ENCODE data around the gene AGTRAP.

The AGTRAP gene

GRCh38 chr1:11784256-11784992 lies 48.5 kb downstream of the AGTRAP start:
- no peak for DNase-seq (ENCODE audit: low read depth)

GRCh38 chr1:11784993-11785769 lies 49.2 kb downstream of the AGTRAP start:
- peak; percentile 30 for DNase-seq (ENCODE audit: low read depth)

- DNase-seq (ENCODE audit: low read depth): no peak
These were observed 50.2 kb downstream of the AGTRAP start for GRCh38 chr1:11786168-11786567.

GRCh38 chr1:11787251-11787803 lies 51.4 kb downstream of the AGTRAP start:
- DNase-seq (ENCODE audit: low read depth): no peak

- DNase-seq (ENCODE audit: low read depth): no peak
These were observed 52.0 kb downstream of the AGTRAP start for GRCh38 chr1:11787804-11788436.

GRCh38 chr1:11788549-11789053 lies 52.7 kb downstream of the AGTRAP start:
- no peak for DNase-seq (ENCODE audit: low read depth)

- DNase-seq (ENCODE audit: low read depth): no peak
These were observed 53.5 kb downstream of the AGTRAP start for GRCh38 chr1:11789126-11790067.

- no peak for DNase-seq (ENCODE audit: low read depth)
These were observed 54.4 kb downstream of the AGTRAP start for GRCh38 chr1:11790101-11790879.

- no peak for DNase-seq (ENCODE audit: low read depth)
These were observed 55.2 kb downstream of the AGTRAP start for GRCh38 chr1:11790880-11791715.

GRCh38 chr1:11792106-11792505 lies 56.2 kb downstream of the AGTRAP start:
- no peak for DNase-seq (ENCODE audit: low read depth)

- DNase-seq (ENCODE audit: low read depth): no peak
These were observed 57.9 kb downstream of the AGTRAP start for GRCh38 chr1:11793819-11794218.

- no peak for DNase-seq (ENCODE audit: low read depth)
These were observed 58.7 kb downstream of the AGTRAP start for GRCh38 chr1:11794446-11795237.

- no peak for DNase-seq (ENCODE audit: low read depth)
These were observed 59.4 kb downstream of the AGTRAP start for GRCh38 chr1:11795238-11795890.

- DNase-seq (ENCODE audit: low read depth): no peak
These were observed 60.3 kb downstream of the AGTRAP start for GRCh38 chr1:11796036-11796828.

- no peak for DNase-seq (ENCODE audit: low read depth)
These were observed 61.7 kb downstream of the AGTRAP start for GRCh38 chr1:11797525-11798216.

- no peak for DNase-seq (ENCODE audit: low read depth)
These were observed 63.2 kb downstream of the AGTRAP start for GRCh38 chr1:11799099-11799498.

GRCh38 chr1:11799896-11800295 lies 64.0 kb downstream of the AGTRAP start:
- DNase-seq (ENCODE audit: low read depth): no peak

Measured in stimulated activated CD8-positive, alpha-beta memory T cell treated with anti-CD3 and anti-CD28 coated beads, Interleukin-4, amount 100 ng/mL, for 24 hours (primary cell).